HG03175 (cell line): Measurements from ENCODE around the gene KCNT1.

ENCODE experiments used
- ATAC-seq: cut with Tn5 transposase; IDR thresholded peaks from one replicate; pipeline ENCODE4 v1.9.1; 2021; ENCODE audit warnings: mild to moderate bottlenecking, moderate library complexity; ENCODE audit not compliant: unreplicated experiment

KCNT1 gene

GRCh38 chr9:135762921-135763320 lies 60.9 kb downstream of the KCNT1 start:
- ATAC-seq: no peak

GRCh38 chr9:135763716-135764446 lies 61.9 kb downstream of the KCNT1 start:
- ATAC-seq: no peak

GRCh38 chr9:135764731-135765130 lies 62.7 kb downstream of the KCNT1 start:
- no peak for ATAC-seq

GRCh38 chr9:135765416-135765815 lies 63.4 kb downstream of the KCNT1 start:
- ATAC-seq: no peak

- ATAC-seq: no peak
These were observed 64.3 kb downstream of the KCNT1 start for GRCh38 chr9:135766251-135766650.

GRCh38 chr9:135766707-135767106 lies 64.7 kb downstream of the KCNT1 start:
- no peak for ATAC-seq

GRCh38 chr9:135768516-135769218 lies 66.7 kb downstream of the KCNT1 start:
- no peak for ATAC-seq

GRCh38 chr9:135769489-135770202 lies 67.7 kb downstream of the KCNT1 start:
- no peak for ATAC-seq

GRCh38 chr9:135770203-135770535 lies 68.2 kb downstream of the KCNT1 start:
- ATAC-seq: no peak

GRCh38 chr9:135770771-135771170 lies 68.8 kb downstream of the KCNT1 start:
- no peak for ATAC-seq

- ATAC-seq: no peak
These were observed 69.5 kb downstream of the KCNT1 start for GRCh38 chr9:135771401-135772051.

- ATAC-seq: no peak
These were observed 70.2 kb downstream of the KCNT1 start for GRCh38 chr9:135772056-135772646.

GRCh38 chr9:135772702-135773493 lies 70.9 kb downstream of the KCNT1 start:
- no peak for ATAC-seq

GRCh38 chr9:135773530-135774238 lies 71.7 kb downstream of the KCNT1 start:
- no peak for ATAC-seq

GRCh38 chr9:135774239-135774747 lies 72.3 kb downstream of the KCNT1 start:
- ATAC-seq: no peak

GRCh38 chr9:135774794-135775525 lies 73.0 kb downstream of the KCNT1 start:
- no peak for ATAC-seq

- no peak for ATAC-seq
These were observed 73.9 kb downstream of the KCNT1 start for GRCh38 chr9:135775911-135776310.

- ATAC-seq: no peak
These were observed 75.1 kb downstream of the KCNT1 start for GRCh38 chr9:135776893-135777622.
